Measurements from ENCODE around the gene PIK3IP1.

DNA sequence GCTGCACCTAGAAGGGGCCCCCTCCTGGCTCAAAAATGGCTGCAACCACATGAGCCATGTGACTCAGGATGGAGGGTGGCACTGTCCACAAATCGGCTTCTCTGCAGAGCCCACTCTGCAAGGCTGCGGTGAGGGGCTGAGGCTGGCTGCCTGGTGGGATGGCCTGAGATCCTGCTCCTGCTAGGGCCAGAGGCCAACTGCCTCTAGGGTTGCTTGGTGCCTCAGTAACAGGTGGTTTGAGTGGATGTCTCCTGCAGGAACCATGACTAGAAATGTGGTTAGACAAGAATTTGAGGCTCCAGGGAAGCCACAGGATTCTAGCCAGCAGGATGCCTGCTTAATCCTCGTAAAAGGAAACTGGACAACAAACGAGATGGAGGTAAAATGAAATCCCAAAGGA lies 36.7 kb upstream of the PIK3IP1 start:
- TF ChIP-seq HDAC2 (IDR thresholded peaks at IDR 0.05) (no peak), POLR2A (IDR thresholded peaks at IDR 0.05; ENCODE audit: low read depth, low read length) (no peak), KDM1A (IDR thresholded peaks at IDR 0.05; ENCODE audit: borderline replicate concordance) (no peak), CTCF (IDR thresholded peaks at IDR 0.05 in 2 of 3, conservative IDR thresholded peaks at IDR 0.05 in 1 of 3; ENCODE audit: control insufficient read depth in 2 of 3, extremely low read depth in 1 of 3, insufficient read depth in 1 of 3, low read depth in 3 of 3, low read length in 3 of 3) (no peak), POLR2AphosphoS5 (IDR thresholded peaks at IDR 0.05; ENCODE audit: low read length) (no peak), NR2C2 (IDR thresholded peaks at IDR 0.05; ENCODE audit: borderline replicate concordance, control insufficient read depth, insufficient read length, low read depth) (no peak), RFX5 (IDR thresholded peaks at IDR 0.05; ENCODE audit: low read depth, low read length) (no peak), EP300 (IDR thresholded peaks at IDR 0.05; ENCODE audit: borderline replicate concordance in 1 of 2, control insufficient read depth in 1 of 2, low read depth in 2 of 2, low read length in 2 of 2) (no peak), MYC (IDR thresholded peaks at IDR 0.05; ENCODE audit: insufficient read depth, insufficient read length, insufficient replicate concordance, low read length, severe bottlenecking) (no peak), TCF7 (IDR thresholded peaks at IDR 0.05; ENCODE audit: borderline replicate concordance) (no peak), TARDBP (IDR thresholded peaks at IDR 0.05; ENCODE audit: borderline replicate concordance) (no peak), EZH2 (IDR thresholded peaks at IDR 0.05; ENCODE audit: borderline replicate concordance, control insufficient read depth, low read depth, low read length) (no peak)
- TF ChIP-seq, protein P1, sequence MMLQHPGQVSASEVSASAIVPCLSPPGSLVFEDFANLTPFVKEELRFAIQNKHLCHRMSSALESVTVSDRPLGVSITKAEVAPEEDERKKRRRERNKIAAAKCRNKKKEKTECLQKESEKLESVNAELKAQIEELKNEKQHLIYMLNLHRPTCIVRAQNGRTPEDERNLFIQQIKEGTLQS (IDR thresholded peaks at IDR 0.05; ENCODE audit: borderline replicate concordance, extremely low read depth, low read depth, low read length), result no peak

Measured in GM12878 (cell line).